GM19372 (cell line): ENCODE data around the gene DBNDD1.
"Not testable (repeated sequence)": the region's sequence is repeated elsewhere in the genome, so short reads cannot be mapped to it uniquely, and the experiment has no call there.

Experiments used
- ATAC-seq: cut with Tn5 transposase; IDR thresholded peaks from one replicate; pipeline ENCODE4 v1.9.1; 2021; ENCODE audit warnings: mild to moderate bottlenecking, low read depth, moderate library complexity; ENCODE audit not compliant: unreplicated experiment

DBNDD1 gene

GRCh38 chr16:90012991-90013745 lies 6.1 kb downstream of the DBNDD1 start:
- no peak for ATAC-seq

- no peak for ATAC-seq
These were observed 7.3 kb downstream of the DBNDD1 start for GRCh38 chr16:90011908-90012501.

- ATAC-seq = no peak
These were observed 7.8 kb downstream of the DBNDD1 start for GRCh38 chr16:90011508-90011819.

- no peak for ATAC-seq
These were observed 8.4 kb downstream of the DBNDD1 start for GRCh38 chr16:90010676-90011507.

GRCh38 chr16:90009172-90009899 lies 9.9 kb downstream of the DBNDD1 start:
- ATAC-seq = no peak

- ATAC-seq = no peak
These were observed 10.5 kb downstream of the DBNDD1 start for GRCh38 chr16:90008708-90009145.

- not testable (repeated sequence) for ATAC-seq
These were observed 11.5 kb downstream of the DBNDD1 start for GRCh38 chr16:90007635-90008234.

GRCh38 chr16:90007015-90007414 lies 12.2 kb downstream of the DBNDD1 start:
- ATAC-seq = no peak

- ATAC-seq = no peak
These were observed 13.1 kb downstream of the DBNDD1 start for GRCh38 chr16:90005956-90006663.

- ATAC-seq = no peak
These were observed 14.7 kb downstream of the DBNDD1 start for GRCh38 chr16:90004577-90004976.

GRCh38 chr16:90002759-90003158 lies 16.5 kb downstream of the DBNDD1 start:
- no peak for ATAC-seq

- no peak for ATAC-seq
These were observed 17.3 kb downstream of the DBNDD1 start for GRCh38 chr16:90001761-90002503.

GRCh38 chr16:90000733-90001427 lies 18.4 kb downstream of the DBNDD1 start:
- ATAC-seq = no peak

- ATAC-seq = no peak
These were observed 19.3 kb downstream of the DBNDD1 start for GRCh38 chr16:89999831-90000574.

- ATAC-seq = no peak
These were observed 23.1 kb downstream of the DBNDD1 start for GRCh38 chr16:89996178-89996489.

- ATAC-seq = not testable (repeated sequence)
These were observed 23.6 kb downstream of the DBNDD1 start for GRCh38 chr16:89995475-89996177.

GRCh38 chr16:89994721-89995474 lies 24.4 kb downstream of the DBNDD1 start:
- not testable (repeated sequence) for ATAC-seq
